ENCODE measurements around the gene DAPK2.

The DAPK2 gene

DNA sequence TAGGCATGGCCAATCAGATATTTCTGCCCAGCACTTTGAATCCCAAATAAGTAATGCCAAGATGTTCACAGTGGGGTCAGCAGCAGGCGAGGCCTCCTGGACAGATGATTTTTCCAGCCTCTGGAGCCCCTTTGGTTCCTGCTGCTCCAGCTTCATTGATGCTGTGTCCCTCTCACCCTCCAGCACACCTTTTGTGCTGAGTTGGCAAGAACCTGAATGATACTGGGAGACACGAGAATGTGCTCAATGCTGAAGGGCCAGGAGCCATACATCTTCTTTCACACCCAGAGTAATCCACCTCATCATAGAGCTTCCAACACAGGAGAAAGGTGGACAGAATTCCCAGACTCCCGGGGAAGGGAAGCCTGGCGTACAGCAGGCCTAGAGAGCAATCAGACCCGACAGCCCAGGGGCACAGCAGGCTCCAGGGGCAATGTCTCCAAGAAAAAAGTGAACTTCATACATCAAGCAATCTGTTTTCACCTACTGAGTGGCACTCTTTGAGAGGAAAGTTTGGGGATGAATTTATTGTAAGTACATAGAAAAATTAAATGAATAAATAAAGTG, 6.7 kb upstream of the DAPK2 start:
- DNase-seq: peak in 1 of 2 experiments; percentile 14

DNA sequence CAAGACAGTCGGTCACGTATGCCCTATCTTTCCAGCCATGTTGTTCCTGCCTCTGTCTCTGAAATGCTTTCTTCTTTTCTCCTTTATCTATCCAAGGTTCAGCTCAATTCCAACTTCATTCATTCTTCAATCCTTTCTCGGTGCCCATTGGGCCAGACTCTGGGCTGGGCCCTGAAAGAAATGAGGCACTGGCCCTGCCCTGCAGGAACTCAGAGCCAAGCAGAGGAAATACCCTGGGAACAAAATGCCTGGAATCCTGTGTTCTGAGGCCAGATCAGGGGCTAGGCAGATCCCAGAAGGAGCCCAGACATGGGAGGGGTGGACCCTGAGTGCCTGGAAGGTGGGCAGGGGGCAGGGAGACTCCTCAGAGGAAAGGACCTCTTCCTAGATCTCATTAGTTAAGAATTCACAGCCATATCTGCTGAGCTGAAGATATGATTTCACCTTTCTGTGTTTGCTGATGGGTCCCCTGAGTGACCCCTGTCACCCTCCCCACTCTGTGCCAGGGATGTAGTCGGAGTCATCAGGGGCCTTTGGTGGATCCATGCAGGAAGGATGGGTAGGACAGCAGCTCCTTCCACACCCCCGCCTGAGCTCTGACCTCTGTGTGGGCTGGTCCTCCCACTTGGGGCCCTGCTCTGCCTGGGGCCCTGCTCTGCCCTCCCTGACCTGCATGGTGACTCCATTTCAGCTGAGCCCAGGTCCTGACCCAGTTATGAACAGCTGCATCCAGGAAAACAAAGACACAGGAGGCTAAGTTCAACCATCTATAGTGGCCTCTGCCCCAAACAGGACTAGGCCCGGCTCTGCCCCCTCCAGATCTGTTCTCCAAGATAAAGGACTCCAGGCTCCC, 5.3 kb upstream of the DAPK2 start:
- DNase-seq: no peak

DNA sequence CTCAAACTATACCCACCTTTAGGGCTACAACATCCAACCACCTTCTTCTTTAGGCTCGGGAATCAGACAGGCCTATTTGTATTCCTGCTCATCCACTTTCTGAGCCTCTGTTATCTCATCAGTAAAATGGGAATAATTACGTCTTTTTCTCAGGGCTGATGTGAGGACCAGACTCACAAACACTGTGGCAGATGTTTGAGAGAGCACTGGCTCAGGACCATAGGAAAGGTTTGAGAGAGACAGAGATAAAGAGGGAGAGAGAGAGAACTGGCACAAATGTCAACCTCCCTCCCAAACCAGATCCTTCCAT, 4.8 kb upstream of the DAPK2 start:
- DNase-seq: no peak

DNA sequence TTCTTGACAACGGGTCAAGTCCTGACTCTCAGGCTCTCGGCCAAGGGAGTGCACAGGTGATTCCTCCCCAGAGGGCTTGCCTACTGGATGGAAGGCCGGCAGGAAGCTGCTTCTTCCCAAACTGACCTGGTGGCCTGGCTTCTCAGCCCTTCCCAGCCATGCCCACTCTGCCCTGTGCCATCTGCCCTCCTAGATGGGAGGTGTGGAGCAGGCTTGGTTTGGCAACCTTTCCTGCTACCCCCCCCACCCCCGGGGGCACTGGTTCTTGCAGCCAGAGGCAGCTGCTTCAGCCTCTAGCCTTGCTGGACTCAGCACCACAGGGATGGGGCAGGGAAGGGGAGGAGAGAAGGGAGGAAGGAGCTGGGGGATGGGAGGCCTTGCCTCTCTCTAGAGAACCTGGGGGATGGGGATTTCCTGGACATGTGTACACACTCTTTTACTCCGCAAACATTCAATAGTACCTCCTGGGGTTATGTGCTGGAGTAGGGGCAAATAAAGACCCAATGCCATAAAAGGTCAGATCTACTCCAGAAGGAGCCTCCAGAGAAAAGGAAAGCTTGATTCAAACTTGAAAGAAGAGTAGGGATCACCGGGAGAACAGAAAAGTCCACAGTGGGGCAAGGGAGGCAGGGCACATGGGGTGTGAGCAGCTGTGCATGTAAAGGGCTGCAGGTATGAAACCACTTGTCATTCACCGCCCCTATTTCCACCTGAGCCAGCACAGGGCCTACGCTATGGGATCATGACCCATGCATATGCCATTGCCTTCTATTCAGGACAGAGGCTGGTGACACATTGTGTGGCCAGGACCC, 4.2 kb upstream of the DAPK2 start:
- peak in 1 of 2 experiments; percentile 11 for DNase-seq

DNA sequence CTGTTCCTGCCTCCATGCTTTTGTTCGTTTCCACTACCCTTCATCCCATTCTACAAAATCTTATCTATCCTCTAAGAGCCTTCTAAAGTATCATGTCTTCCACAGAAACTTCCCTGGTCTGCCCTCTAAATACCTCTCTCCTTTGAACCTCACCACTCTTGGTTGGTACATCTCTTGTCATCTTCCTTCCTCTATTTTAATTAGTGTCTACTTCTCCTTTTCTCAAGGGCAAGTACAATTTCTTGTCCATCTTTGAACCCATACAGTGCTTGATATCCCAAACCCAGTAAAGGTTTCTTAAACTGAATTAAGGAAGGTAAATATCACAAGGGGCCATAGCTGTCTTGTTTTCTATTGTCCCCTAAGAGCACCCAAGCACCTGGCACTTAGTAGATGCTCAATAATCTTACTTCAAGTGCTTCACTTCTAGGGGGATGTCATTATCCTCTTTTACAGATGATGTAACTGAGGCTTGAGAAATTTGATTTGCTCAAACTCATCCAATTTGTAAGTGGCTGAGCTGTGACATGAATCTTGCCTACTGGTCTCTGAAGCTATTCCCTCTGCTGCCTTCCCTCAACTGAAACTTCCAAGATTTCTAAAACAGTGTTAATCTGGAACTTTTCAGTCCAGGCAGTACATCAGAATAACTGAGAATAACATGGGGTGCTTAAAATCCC, 2.6 kb upstream of the DAPK2 start:
- DNase-seq: no peak

DNA sequence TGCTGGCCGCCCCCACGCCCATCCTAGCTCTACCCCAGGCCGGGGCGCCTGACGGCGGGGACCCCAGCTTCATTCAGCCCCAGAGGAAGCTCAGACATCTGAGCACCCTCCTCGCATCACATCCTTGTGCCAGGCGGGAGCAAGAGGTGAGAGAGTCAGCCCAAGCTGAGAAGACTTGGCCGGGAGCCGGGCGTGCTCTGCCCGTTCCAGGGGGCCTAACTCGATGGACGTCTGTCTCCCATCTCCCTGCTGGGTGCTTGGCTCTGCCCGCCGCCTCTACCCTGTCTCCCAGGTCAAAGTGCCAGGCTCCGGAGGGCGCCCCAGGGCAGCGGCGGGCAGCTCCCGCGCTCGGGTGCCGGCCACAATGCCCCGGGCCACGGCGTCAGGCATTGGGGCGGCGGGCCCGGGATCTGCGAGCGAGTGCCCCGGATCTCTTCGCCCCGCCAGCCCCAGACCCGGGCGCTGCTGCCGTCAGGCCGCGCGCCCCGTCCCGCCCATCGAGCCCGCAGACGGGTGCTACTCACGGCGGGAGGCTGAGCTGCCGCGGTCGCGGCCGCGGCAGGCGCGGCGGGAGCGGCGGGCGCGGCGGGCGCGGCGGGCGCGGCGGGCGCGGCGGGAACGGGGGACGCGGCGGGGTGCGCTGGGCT, 388 bp downstream of the DAPK2 start:
- peak in 1 of 2 experiments; percentile 69 for DNase-seq

DNA sequence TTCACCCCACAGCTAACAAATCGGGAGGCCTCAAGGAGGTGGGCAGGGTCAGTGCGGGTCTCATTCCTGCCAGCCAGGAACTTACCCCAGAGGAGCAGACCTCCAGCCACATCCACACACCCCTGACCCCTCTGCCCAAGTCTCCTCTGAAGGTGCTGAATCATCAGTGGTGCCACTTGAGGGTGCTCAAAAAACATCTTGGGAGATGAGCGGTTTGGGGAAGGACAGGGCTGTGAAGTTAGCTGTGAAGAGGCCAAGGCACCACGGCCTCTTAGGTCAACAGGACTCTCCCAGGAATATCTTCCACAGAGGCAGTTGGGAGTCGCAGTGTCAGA, 1.2 kb downstream of the DAPK2 start:
- no peak for DNase-seq

DNA sequence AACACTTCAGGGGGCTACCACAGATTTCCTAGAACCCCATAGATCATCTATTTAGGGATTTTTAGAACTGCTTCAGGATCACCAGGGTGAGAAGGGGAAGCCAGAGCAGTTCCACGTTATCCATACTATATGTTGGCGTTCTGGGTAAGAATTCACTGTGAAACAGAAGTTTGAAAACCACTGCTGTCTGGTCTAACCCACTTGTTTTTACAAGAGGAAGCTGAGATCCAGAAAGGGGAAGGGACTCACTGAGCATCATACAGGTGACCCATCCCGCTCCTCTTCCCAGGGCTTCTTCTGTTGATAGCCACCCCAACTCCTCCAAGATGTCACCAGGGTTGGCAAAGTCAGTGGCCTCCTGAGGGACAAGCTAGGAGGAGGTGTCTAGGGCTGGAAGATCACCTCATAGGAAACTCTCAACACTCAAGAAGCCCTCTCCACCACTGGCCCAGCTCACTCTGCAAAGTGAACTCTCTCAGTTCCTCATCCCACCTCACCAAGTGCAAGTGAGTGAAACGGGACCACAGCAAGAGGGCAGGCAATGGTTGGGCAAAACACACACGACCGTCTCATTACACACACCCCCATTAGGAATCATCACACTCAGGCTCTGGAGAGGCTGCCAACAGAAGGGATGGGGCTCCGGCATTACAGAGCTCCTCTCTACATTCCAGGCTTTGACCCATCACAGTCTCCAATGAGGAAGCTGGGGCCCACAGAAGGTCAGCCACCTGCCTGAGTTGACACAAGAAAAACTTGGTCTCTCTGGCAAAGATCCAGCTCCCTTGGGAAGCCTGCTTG, 1.8 kb downstream of the DAPK2 start:
- no peak for DNase-seq

DNA sequence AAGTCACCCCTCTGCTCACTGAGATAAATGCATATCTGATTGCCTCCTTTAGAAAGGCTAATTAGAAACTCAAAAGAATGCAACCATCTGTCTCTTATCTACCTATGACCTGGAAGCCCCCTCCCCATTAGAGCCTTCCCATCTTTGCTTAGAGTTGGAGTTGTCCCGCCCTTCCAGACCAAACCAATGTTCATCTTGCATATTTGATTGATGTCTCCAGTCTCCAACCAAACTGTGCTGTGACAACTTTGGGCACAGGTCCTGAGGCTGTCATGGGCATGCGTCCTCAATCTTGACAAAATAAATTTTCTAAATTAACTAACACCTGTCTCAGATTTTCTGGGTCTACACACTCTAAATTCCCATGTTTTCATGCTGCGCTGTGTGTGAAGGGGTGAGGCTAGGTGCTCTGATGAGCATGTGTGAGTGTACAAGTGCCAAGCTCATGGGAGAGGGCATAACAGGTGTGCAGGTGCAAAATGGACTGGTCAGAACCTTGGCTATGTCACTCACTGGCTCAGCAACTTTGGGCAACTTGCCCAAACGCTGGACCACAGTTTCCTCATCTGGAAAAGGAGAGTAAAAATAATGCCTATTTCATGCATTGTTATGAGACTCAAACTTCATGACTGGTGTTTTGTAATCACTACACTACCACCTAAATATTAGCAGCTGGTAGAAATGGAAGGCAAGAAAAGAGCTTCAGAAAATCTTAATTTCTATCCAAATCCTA, 7.2 kb downstream of the DAPK2 start:
- DNase-seq: no peak

DNA sequence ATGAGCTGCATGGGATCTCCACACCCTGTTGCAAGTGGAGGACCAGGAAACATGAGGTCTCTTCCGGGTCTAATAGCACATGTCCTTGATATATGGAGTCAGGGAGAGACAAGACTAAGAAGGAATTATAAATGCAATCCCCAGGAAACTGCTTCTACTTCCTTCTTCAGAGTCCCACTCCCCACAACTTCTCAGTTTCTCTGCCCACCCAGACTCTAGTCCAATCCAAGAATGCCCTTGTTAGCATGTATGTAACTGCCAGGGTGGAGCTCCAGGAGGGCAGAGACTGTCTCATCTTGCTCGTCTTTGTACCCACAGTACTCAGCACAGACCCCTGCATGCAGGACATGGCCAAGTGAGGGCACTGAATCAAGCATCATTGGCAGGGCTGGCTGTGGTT, 8.3 kb downstream of the DAPK2 start:
- DNase-seq: no peak

DNA sequence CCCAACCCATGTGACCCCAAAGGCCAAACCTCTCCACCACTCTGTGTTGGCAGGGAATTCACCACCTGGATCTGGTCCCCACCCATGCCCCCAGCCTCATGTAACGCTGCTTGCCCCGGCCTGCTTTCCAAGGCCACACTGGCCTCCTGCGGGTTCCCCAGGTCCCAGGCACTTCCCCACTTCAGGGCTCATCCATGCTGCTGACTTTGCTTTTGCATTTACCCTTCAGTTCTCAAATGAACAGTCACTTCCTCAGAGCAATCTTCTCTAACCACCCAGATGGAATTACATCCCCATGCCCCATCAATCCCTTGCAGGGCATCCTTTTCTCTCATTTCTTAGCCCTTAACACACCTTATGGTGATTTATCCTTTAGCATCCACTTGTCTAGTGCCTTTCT, 9.2 kb downstream of the DAPK2 start:
- DNase-seq: no peak

DNA sequence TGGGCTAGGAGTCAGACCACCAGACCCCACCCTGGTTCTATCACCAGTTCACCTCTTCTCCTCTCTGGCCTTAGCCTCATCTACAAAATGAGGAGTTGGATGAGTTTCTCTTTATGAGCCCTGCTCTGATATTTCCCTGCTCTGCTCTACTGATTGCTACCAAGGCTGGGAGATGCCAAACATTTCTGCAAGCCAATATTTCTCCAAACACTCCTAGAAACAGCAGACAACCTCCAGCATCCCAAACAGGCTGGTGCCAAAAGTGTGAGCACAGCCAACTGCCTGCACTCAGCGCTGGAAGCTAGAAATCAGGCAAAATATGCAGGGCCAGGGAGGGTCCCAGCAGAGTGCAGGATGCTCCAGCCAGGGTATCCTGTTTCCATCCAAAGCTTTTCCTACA, 10.8 kb downstream of the DAPK2 start:
- DNase-seq: no peak

DNA sequence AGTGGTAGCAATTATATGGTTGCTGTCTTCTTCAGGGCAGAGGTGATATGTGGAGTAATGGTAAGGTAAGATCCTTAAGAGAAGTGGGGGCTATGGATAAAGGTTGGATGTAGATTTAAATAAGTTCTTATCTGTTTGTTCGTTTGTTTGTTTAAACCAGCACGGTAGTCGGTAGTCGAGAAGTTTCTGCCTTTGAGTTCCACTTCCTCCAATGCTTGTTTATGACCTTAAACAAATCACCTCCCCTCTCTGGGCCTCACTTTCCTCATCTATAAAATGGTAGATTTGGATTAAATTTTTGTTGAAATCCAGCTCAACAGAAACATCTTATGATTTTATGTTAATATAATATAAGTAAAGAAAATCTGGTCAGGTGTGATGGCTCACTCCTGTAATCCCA, 11.8 kb downstream of the DAPK2 start:
- DNase-seq: no peak

DNA sequence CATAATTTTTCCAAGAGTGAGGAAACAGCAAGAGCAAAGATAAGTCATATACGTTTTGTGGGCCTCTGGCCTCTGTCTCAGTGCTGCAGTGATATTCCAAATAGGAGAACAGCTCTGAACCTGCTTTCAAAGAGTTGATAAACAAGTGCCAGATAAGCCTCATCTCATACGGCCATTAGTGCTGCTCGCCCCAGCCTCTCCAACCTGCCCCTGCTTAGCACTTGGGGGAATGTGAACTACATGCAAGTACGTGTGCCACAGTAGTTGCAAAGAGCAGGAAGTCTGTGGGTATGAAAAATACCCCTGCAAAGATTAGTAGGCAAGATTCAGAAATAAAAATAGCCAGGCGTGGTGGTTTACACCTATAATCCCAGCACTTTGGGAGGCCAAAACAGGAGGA, 14.0 kb downstream of the DAPK2 start:
- DNase-seq: no peak

DNA sequence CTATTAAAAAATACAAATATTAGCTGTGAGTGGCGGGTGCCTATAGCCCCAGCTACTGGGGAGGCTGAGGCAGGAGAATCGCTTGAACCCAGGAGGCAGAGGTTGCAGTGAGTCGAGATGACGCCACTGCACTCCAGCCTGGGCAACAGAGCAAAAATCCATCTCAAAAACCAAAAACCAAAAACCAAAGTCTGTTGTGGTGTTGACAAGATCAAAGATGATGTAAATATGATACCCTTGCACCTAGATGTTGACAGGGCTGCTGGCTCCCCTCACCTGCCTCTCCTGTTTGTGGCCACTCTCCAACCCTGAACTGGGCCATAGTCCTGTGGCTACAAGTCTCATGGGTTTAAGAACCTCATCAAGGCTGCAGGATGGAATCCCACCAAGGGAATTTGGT, 16.2 kb downstream of the DAPK2 start:
- DNase-seq: no peak

DNA sequence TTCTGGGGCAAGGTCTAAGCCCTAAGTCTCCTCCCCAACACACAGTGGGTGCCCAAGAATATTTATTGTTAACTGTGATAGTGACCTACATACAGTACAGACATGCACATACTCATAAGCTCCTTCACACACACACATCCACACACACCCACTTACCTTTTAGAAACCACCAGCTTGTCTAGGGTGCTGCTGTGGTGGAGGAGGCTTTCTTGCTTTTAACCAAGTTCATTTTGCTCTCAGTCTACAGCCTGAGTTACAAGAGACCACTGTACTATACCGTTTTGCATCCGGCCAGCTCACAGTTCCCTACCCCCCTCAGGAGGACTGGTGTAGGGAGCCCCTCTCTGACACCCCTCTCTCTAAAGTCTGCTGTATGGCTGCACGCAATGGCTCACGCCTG, 16.7 kb downstream of the DAPK2 start:
- DNase-seq: no peak

DNA sequence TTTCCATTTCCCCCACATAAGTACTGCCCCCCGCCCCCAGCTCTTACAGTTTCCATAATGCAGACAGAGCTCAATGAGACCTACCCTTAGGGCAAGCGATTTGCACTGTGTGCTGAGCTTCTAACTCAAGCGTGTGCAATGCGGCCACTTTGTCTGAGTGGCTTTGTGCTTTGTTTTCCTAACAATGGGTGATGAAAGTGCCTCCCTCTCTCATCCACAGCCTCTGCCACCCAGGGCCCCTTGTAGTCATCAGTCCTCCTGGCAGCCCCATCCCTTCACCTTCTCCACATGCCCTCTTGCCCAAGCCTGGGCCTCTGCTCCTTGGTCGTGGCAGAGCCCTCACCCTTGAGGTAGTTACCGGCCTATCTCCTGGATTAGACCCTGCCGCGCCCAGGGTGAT, 17.2 kb downstream of the DAPK2 start:
- DNase-seq: no peak

DNA sequence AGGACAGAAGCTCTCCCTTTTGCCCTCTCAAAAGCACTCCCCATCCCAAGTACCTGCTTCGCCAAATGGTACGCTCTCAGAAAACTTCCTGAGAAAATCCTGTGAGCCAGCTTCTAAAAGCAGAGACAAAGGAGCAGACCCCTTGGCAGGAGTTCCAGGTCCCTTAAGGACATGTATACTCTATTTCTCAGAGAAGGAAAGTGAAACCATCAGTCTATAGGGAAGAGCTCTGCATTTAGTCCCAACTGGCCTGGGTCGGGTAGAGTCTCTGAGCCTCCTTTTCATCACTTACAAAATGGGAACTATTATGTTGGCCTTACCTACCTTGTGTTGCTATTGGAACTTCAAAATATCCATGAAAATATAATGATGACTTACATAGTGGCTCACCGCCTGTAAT, 19.7 kb downstream of the DAPK2 start:
- no peak for DNase-seq

DNA sequence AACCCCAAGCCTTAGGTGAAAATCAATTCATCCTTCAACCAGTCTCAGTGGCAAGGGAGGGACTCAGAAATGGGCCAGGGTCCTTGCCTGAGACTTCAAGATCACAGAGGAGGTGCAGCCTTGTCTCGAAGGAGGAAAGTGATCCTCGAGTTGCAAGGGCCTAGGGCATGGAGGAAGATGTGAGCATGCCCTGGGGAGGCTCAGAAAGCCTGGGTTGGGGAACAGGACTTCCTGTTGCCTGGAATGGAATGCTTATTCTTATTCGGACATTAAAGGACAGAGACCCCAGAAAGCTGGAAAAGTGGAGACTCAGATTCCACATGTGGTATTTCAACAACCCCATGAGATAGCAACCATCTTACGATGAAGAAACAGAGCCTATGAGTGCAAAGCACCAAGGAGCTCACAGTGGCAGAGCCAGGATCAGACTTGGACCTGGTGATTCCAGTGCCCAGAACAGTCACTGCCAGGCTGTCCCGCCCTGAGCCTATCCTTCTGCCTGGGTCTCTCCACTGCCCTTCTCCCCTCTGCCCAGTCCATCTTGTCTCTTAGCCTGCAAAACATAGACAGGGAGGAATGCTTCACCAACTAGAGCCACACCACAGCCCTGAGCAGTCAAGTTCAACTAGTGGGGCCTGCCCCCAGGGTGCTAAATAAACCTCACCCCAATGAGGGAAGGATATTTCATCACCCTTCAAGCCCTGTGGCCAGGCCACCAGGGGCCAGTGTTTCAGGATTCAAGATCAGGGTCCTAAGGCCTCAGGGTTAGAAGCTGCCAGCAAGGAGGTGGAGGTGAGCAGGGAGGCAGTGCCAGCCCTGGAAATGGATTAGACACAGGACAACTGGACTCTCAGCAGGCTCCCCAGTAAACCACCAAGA, 21.9 kb downstream of the DAPK2 start:
- DNase-seq: no peak

DNA sequence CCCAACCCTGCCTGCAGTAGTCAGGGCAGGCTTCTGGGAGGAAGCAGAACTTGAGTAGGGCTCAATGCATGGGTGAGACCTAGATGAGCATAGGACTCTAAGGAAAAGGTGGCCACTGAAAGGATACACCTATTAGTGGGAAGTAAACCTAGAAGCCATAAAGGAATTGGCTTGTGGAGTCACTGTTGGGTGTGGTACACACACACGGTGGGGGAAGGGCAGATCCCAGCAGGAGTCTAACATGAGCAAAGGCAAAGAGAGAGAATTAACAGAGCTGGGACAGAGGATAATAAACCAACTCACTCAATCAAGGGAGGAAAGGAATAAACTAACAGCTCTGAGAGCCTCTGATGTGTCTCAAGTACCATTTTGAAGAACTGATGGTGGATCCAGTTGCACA, 23.1 kb downstream of the DAPK2 start:
- DNase-seq: no peak

DNA sequence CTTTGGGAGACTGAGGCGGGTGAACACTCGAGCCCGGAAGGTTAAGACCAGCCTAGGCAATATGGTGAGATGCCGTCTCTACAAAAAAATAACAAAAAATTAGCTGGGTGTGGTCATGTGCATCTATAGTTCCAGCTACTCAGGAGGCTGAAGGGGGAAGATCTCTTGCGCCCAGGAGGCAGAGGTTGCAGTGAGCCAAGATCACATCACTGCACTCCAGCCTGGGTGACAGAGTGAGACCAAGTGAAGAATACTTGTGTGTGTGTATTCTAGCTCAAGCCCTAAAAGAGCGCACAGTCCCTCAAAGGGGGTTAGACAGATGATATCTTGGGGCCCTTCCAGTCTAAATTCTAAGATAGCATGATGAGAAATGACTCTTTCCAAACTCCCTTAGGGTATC, 23.7 kb downstream of the DAPK2 start:
- DNase-seq: no peak

Measured in NCI-H526 (cell line).